Mesenchymal stem cell (in vitro differentiated cells and primary cell): Measurements from ENCODE around the gene VIPAS39.

Experiments
- DNase-seq: peaks from one replicate; pipeline ENCODE4 v3.0.0-alpha.2; 2013
- H2AFZ ChIP-seq: one replicate; pipeline ENCODE4 v1.6.1; 2013; ENCODE audit warnings: low read depth, mild to moderate bottlenecking, control low read depth, inconsistent platforms, low read length, moderate library complexity
- H2AK5ac ChIP-seq: 2 replicates; pipeline ENCODE4 v1.6.1; 2013; ENCODE audit warnings: low read length, moderate library complexity, mild to moderate bottlenecking, inconsistent platforms; ENCODE audit not compliant: severe bottlenecking
- H2BK120ac ChIP-seq: one replicate; pipeline ENCODE4 v1.6.1; 2013; ENCODE audit warnings: low read depth, mild to moderate bottlenecking, inconsistent platforms, low read length, moderate library complexity
- H2BK12ac ChIP-seq, 2 experiments: one replicate each; pipeline ENCODE4 v1.6.1; 2013; ENCODE audit warnings: inconsistent platforms in 2 of 2, low read length in 2 of 2, mild to moderate bottlenecking in 2 of 2, moderate library complexity in 2 of 2, control low read depth in 1 of 2
- H2BK15ac ChIP-seq: one replicate; pipeline ENCODE4 v1.6.1; 2013; ENCODE audit warnings: mild to moderate bottlenecking, low read depth, inconsistent platforms; ENCODE audit not compliant: poor library complexity, severe bottlenecking
- H2BK5ac ChIP-seq: 2 replicates; pipeline ENCODE4 v1.6.1; 2013; ENCODE audit warnings: low read depth, mild to moderate bottlenecking, low read length, control low read depth, inconsistent platforms; ENCODE audit not compliant: poor library complexity, severe bottlenecking
- H3K14ac ChIP-seq, 2 experiments: one replicate each; pipeline ENCODE4 v1.6.1; 2013; ENCODE audit warnings: inconsistent platforms in 2 of 2, low read length in 2 of 2, control low read depth in 1 of 2, mild to moderate bottlenecking in 1 of 2, moderate library complexity in 1 of 2
- H3K18ac ChIP-seq, 2 experiments: one replicate each; pipeline ENCODE4 v1.6.1; 2013; ENCODE audit warnings: inconsistent platforms in 2 of 2, low read length in 2 of 2, control low read depth in 1 of 2, low read depth in 1 of 2, mild to moderate bottlenecking in 1 of 2
- H3K23ac ChIP-seq, 2 experiments: one replicate each; pipeline ENCODE4 v1.6.1; 2013; ENCODE audit warnings: inconsistent platforms in 2 of 2, low read length in 2 of 2, mild to moderate bottlenecking in 2 of 2, moderate library complexity in 2 of 2, control low read depth in 1 of 2
- H3K27ac ChIP-seq: 2 replicates; pipeline ENCODE4 v1.5.1; 2013; ENCODE audit warnings: mild to moderate bottlenecking, moderate library complexity, low read length, control low read depth, inconsistent platforms; ENCODE audit not compliant: poor library complexity, severe bottlenecking
- H3K27me3 ChIP-seq, 2 experiments: 2 replicates each; pipeline versions ENCODE4 v1.6.1 to v1.7.0; 2013; ENCODE audit warnings: low read length in 2 of 2, mild to moderate bottlenecking in 2 of 2, moderate library complexity in 2 of 2, control low read depth in 1 of 2, inconsistent platforms in 1 of 2; ENCODE audit not compliant: control insufficient read depth in 1 of 2, insufficient read depth in 1 of 2
- H3K36me3 ChIP-seq, 2 experiments: 2 replicates each; pipeline versions ENCODE4 v1.6.1 to v1.7.0; 2013; ENCODE audit warnings: low read length in 2 of 2, control low read depth in 1 of 2, inconsistent platforms in 1 of 2, low read depth in 1 of 2, mild to moderate bottlenecking in 1 of 2; ENCODE audit not compliant: insufficient read depth in 2 of 2, control insufficient read depth in 1 of 2
- H3K4ac ChIP-seq, 2 experiments: one replicate each; pipeline ENCODE4 v1.6.1; 2013; ENCODE audit warnings: inconsistent platforms in 2 of 2, low read length in 2 of 2, mild to moderate bottlenecking in 2 of 2, moderate library complexity in 2 of 2, control low read depth in 1 of 2, low read depth in 1 of 2
- H3K4me1 ChIP-seq: 2 replicates; pipeline ENCODE4 v1.6.1; 2013; ENCODE audit warnings: low read depth, low read length, control low read depth; ENCODE audit not compliant: control insufficient read depth, insufficient read depth
- H3K4me2 ChIP-seq: 2 replicates; pipeline ENCODE4 v1.6.1; 2013; ENCODE audit warnings: low read length, mild to moderate bottlenecking, inconsistent platforms; ENCODE audit not compliant: poor library complexity, severe bottlenecking
- H3K4me3 ChIP-seq, 2 experiments: 2 replicates each; pipeline versions ENCODE4 v1.5.1 to v1.7.0; 2013; ENCODE audit warnings: low read length in 2 of 2, mild to moderate bottlenecking in 2 of 2, control low read depth in 1 of 2, low read depth in 1 of 2; ENCODE audit not compliant: insufficient read depth in 1 of 2
- H3K79me1 ChIP-seq: replicated peaks from 2 replicates; pipeline ENCODE4 v1.6.1; 2013; ENCODE audit warnings: mild to moderate bottlenecking, control low read depth, low read length, inconsistent platforms; ENCODE audit not compliant: poor library complexity, severe bottlenecking
- H3K9ac ChIP-seq: 2 replicates; pipeline ENCODE4 v1.7.0; 2013; ENCODE audit warnings: mild to moderate bottlenecking, low read length, moderate library complexity
- H3K9me3 ChIP-seq: 2 replicates; pipeline ENCODE4 v1.7.0; 2013; ENCODE audit warnings: mild to moderate bottlenecking, low read length; ENCODE audit not compliant: control insufficient read depth
- H4K8ac ChIP-seq: one replicate; pipeline ENCODE4 v1.6.1; 2013; ENCODE audit warnings: inconsistent platforms, mild to moderate bottlenecking, low read length, moderate library complexity
- H4K91ac ChIP-seq: one replicate; pipeline ENCODE4 v1.6.1; 2013; ENCODE audit warnings: mild to moderate bottlenecking, low read length, inconsistent platforms
- WGBS: methylation state at CpG from one replicate; pipeline ENCODE4 v1.1.7; 2013; ENCODE audit warnings: mixed read lengths; 5-methylcytosine and 5-hydroxymethylcytosine counted together

The VIPAS39 gene

DNA sequence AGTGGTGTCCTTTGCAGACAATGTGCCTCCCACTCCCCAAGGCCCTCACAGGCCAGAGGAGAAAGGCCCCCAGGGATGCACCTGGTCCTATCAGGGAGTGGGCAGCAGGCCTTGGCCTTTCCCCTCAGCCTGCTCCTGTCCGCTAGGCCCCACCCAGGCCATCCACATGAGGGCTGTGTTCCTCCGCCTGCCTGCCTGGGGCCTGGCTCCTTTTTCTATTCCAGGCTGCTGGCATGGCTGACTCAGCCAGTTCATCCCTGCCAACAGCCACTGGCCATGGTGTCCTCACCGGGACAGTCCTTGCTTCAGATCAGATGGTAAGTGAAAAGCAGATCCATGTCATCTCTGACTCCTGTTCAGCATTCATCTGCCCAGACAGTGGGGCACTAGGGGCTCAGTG, 27.9 kb upstream of the VIPAS39 start:
- no peak overlapping the region for H2BK5ac ChIP-seq
- no peak overlapping the region for H4K8ac ChIP-seq
- no peak overlapping the region for H3K9ac ChIP-seq
- H2BK12ac ChIP-seq = no peak overlapping the region
- no peak overlapping the region for H2BK120ac ChIP-seq
- H3K4me1 ChIP-seq = peaks cover 30% of the 10 kb centered on the region
- H3K9me3 ChIP-seq = no peaks in the 10 kb centered on the region
- no peak overlapping the region for H3K4me3 ChIP-seq
- H3K27me3 ChIP-seq = peaks cover 4 to 12% of the 10 kb centered on the region in 2 experiments
- no peaks in the 10 kb centered on the region for H3K79me1 ChIP-seq
- no peak for DNase-seq
- 87% methylated on average over 3 of the region's 3 CpGs for WGBS
- no peak overlapping the region for H3K27ac ChIP-seq
- no peak overlapping the region for H3K4ac ChIP-seq
- H2BK15ac ChIP-seq = no peak overlapping the region
- H4K91ac ChIP-seq = no peak overlapping the region
- H3K4me2 ChIP-seq = no peak overlapping the region
- no peak overlapping the region for H3K14ac ChIP-seq
- H3K23ac ChIP-seq = no peak overlapping the region
- no peak overlapping the region for H2AFZ ChIP-seq
- no peak overlapping the region for H3K18ac ChIP-seq
- H3K36me3 ChIP-seq = no peaks in the 10 kb centered on the region
- H2AK5ac ChIP-seq = peak overlapping the region; percentile 6

DNA sequence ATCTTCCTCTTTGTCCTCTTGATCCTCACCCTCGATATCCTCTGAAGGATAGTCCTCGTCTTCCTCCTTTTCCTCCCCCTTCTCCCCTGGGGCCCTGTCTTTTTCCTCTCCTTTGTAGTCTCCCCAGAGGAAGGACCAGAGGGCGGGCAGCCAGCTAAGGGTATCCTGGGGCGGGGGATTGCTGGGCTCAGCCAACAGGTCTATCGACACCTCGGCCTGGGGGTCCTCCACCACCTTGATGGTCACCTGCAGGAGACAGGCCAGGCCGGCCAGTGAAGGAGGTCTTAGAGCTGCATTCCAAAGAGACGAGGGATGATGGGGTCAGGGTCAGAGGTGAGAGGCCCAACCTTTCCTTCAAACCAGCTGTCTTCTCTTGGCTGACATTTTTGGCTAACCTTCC, 25.0 kb upstream of the VIPAS39 start:
- 82% methylated on average over 8 of the region's 8 CpGs for WGBS

DNA sequence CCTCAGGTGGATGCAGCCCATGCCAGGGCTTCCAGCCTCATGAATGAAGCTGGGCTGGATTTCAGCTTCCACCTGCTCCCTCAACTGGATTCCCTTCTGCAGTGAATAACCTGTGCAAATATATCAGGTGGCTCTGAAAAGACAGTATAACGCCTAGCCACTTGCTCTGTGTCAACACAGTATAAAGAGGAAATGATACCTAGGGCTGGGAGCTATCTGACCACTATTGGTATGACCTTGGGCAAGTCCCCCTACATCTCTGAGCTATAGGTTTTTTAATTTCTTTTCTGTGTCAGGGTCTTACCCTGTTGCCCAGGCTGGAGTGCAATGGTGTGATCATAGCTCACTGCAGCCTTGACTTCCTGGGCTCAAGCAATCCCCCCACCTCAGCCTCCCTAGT, 21.4 kb upstream of the VIPAS39 start:
- no peak overlapping the region for H4K8ac ChIP-seq
- H2BK120ac ChIP-seq = no peak overlapping the region
- H3K9ac ChIP-seq = no peak overlapping the region
- DNase-seq = no peak
- H3K4me2 ChIP-seq = no peak overlapping the region
- no peak overlapping the region for H3K27ac ChIP-seq
- H3K27me3 ChIP-seq = peaks cover 28 to 35% of the 10 kb centered on the region in 2 experiments
- H2AK5ac ChIP-seq = no peak overlapping the region
- H3K4ac ChIP-seq = no peak overlapping the region
- H4K91ac ChIP-seq = no peak overlapping the region
- peaks cover 6% of the 10 kb centered on the region for H3K4me1 ChIP-seq
- no peaks in the 10 kb centered on the region for H3K9me3 ChIP-seq
- H3K14ac ChIP-seq = no peak overlapping the region
- no peak overlapping the region for H3K4me3 ChIP-seq
- H3K18ac ChIP-seq = no peak overlapping the region
- H2BK12ac ChIP-seq = no peak overlapping the region
- H2AFZ ChIP-seq = no peak overlapping the region
- H3K23ac ChIP-seq = no peak overlapping the region
- H2BK15ac ChIP-seq = no peak overlapping the region
- no peak overlapping the region for H2BK5ac ChIP-seq
- no peaks in the 10 kb centered on the region for H3K79me1 ChIP-seq
- WGBS = 80% methylated on average over 1 of the region's 1 CpG
- no peaks in the 10 kb centered on the region for H3K36me3 ChIP-seq

More for the DNA sequence above, 25.0 kb upstream of the VIPAS39 start:
- Histone ChIP-seq H3K27me3 (peaks cover 3 to 6% of the 10 kb centered on the region in 2 experiments), H3K9ac (no peak overlapping the region), H4K8ac (no peak overlapping the region), H3K23ac (no peak overlapping the region), H3K36me3 (no peaks in the 10 kb centered on the region), H3K14ac (no peak overlapping the region), H3K4ac (no peak overlapping the region), H4K91ac (no peak overlapping the region), H3K4me1 (peaks cover 30% of the 10 kb centered on the region), H3K9me3 (no peaks in the 10 kb centered on the region), H2AK5ac (peak overlapping the region; percentile 17), H3K4me3 (no peak overlapping the region), H3K18ac (no peak overlapping the region), H3K4me2 (no peak overlapping the region), H2BK12ac (no peak overlapping the region), H2BK15ac (no peak overlapping the region), H2BK120ac (no peak overlapping the region), H2BK5ac (no peak overlapping the region), H3K79me1 (no peaks in the 10 kb centered on the region), H2AFZ (no peak overlapping the region), H3K27ac (no peak overlapping the region)
- no peak for DNase-seq

DNA sequence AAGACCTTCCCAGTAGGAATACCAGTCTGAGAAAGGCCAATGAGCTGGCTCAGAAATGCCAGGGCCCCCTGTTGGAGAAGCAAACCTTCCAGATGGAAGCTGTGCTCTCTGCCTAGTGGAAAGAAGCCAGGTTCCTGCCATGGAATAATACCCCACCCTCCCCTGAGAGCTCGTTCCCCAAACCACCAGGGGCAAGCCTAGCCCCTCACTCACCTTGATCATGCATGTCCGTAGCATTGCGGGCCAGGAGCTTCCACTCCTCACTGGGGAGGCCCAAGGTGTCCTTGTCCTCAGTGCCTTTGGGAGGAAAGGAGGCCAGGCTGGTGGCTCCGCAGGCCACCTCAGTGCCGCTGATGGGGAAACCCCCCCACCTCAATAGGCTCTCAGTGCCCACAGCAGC, 20.6 kb upstream of the VIPAS39 start:
- Histone ChIP-seq H2AFZ (no peak overlapping the region), H2BK15ac (no peak overlapping the region), H3K4me2 (no peak overlapping the region), H2BK120ac (no peak overlapping the region), H3K4me1 (peaks cover 6% of the 10 kb centered on the region), H3K27me3 (peaks cover 29 to 38% of the 10 kb centered on the region in 2 experiments), H3K36me3 (no peaks in the 10 kb centered on the region), H3K9me3 (no peaks in the 10 kb centered on the region), H3K4me3 (no peak overlapping the region), H3K23ac (no peak overlapping the region), H4K8ac (no peak overlapping the region), H2BK12ac (no peak overlapping the region), H3K4ac (no peak overlapping the region), H4K91ac (no peak overlapping the region), H2AK5ac (no peak overlapping the region), H3K79me1 (no peaks in the 10 kb centered on the region), H3K9ac (no peak overlapping the region), H2BK5ac (no peak overlapping the region), H3K18ac (no peak overlapping the region), H3K27ac (no peak overlapping the region), H3K14ac (no peak overlapping the region)
- WGBS = 82% methylated on average over 5 of the region's 5 CpGs
- DNase-seq = no peak
